ENCODE measurements around the gene COG7.
"Not testable (repeated sequence)": the region's sequence is repeated elsewhere in the genome, so short reads cannot be mapped to it uniquely, and the experiment has no call there.

COG7 gene

GRCh38 chr16:23452221-23452571 is 793 bp downstream of the COG7 start:
- POLR2A ChIA-PET = no interaction called here
- TF ChIP-seq ZNF707 (tag by site-specific recombination; IDR thresholded peaks at IDR 0.05) (no peak), ZBTB48 (tag by site-specific recombination; IDR thresholded peaks at IDR 0.05) (no peak), ZBTB6 (tag by site-specific recombination; IDR thresholded peaks at IDR 0.05) (peak; percentile 12; the same call in 1 of the 2 replicates), ZNF660 (tag by site-specific recombination; IDR thresholded peaks at IDR 0.05) (no peak)

GRCh38 chr16:23448392-23448791 is 4.6 kb downstream of the COG7 start:
- POLR2A ChIA-PET = interaction anchor here (1.2 kb wide), 1 partner anchor 12 kb away, joined by 3 read pairs; no protein-coding TSS in a partner anchor
- Histone ChIP-seq H3K27ac (ENCODE audit: extremely low read depth, low read depth, low read length) (no peak overlapping the region), H3K4me3 (ENCODE audit: low read depth, low read length) (no peak overlapping the region), H3K4me1 (ENCODE audit: control insufficient read depth, insufficient read depth, low read length) (0 out of 2 replicates have a peak, but pooled peaks cover 3% of the 10 kb centered on the region), H3K9me3 (ENCODE audit: control insufficient read depth, insufficient read depth, low read depth, low read length) (no peaks in the 10 kb centered on the region), H3K36me3 (ENCODE audit: control insufficient read depth in 2 of 2, insufficient read depth in 1 of 2, low read length in 2 of 2) (peaks cover 12 to 19% of the 10 kb centered on the region in 2 experiments; a peak in 2 of 3 replicates)
- TF ChIP-seq HIC1 (tag by site-specific recombination; IDR thresholded peaks at IDR 0.05) (no peak), ZNF600 (tag by site-specific recombination; IDR thresholded peaks at IDR 0.05) (peak; percentile 90), ZNF146 (tag by site-specific recombination; IDR thresholded peaks at IDR 0.05) (no peak)
- CTCF ChIA-PET = interaction anchor here (1.0 to 2.3 kb wide), 2 partner anchors 14 to 267 kb away, joined by 4 to 20 read pairs; no protein-coding TSS in a partner anchor

More at GRCh38 chr16:23452221-23452571, 793 bp downstream of the COG7 start:
- CTCF ChIA-PET = interaction anchor here (1.2 to 3.5 kb wide), 2 partner anchors 13 to 17 kb away, joined by 3 to 18 read pairs; no protein-coding TSS in a partner anchor
- H3K36me3 ChIP-seq (ENCODE audit: control insufficient read depth in 2 of 2, insufficient read depth in 1 of 2, low read length in 2 of 2) = no peaks in the 10 kb centered on the region; a peak in 1 of 3 replicates
- 0 out of 2 replicates have a peak, but pooled peaks cover 3% of the 10 kb centered on the region for H3K4me1 ChIP-seq (ENCODE audit: control insufficient read depth, insufficient read depth, low read length)
- peak overlapping the region; percentile 83 for H3K4me3 ChIP-seq (ENCODE audit: low read depth, low read length)
- H3K9me3 ChIP-seq (ENCODE audit: control insufficient read depth, insufficient read depth, low read depth, low read length) = no peaks in the 10 kb centered on the region
- no peak overlapping the region for H3K27ac ChIP-seq (ENCODE audit: extremely low read depth, low read depth, low read length)

- peaks cover 22 to 58% of the 10 kb centered on the region in 2 experiments for H3K36me3 ChIP-seq (ENCODE audit: control insufficient read depth in 2 of 2, insufficient read depth in 1 of 2, low read length in 2 of 2)
- POLR2A ChIA-PET = not testable (repeated sequence)
These were observed 15.4 kb downstream of the COG7 start for GRCh38 chr16:23437542-23437941.

GRCh38 chr16:23436951-23437350 is 16.0 kb downstream of the COG7 start:
- Histone ChIP-seq H3K9me3 (ENCODE audit: control insufficient read depth, insufficient read depth, low read depth, low read length) (no peaks in the 10 kb centered on the region), H3K36me3 (ENCODE audit: control insufficient read depth in 2 of 2, insufficient read depth in 1 of 2, low read length in 2 of 2) (peaks cover 22 to 59% of the 10 kb centered on the region in 2 experiments), H3K27ac (ENCODE audit: extremely low read depth, low read depth, low read length) (no peak overlapping the region), H3K4me1 (ENCODE audit: control insufficient read depth, insufficient read depth, low read length) (no peaks in the 10 kb centered on the region), H3K4me3 (ENCODE audit: low read depth, low read length) (no peak overlapping the region)
- CTCF ChIA-PET = interaction anchor here (0.5 to 6.3 kb wide), 11 partner anchors 9 to 539 kb away, joined by 3 to 174 read pairs (median 10); partner anchors contain the start of gene SCNN1G
- POLR2A ChIA-PET = no interaction called here
- no peak for TF ChIP-seq ZNF488 (tag by site-specific recombination; IDR thresholded peaks at IDR 0.05)
- TF ChIP-seq ZNF621 (tag by site-specific recombination; IDR thresholded peaks at IDR 0.05) = no peak
- no peak for TF ChIP-seq OSR2 (tag by site-specific recombination; IDR thresholded peaks at IDR 0.05)
- TF ChIP-seq ZNF169 (tag by site-specific recombination; IDR thresholded peaks at IDR 0.05) = no peak
- TF ChIP-seq ZNF155 (tag by site-specific recombination; IDR thresholded peaks at IDR 0.05) = no peak
- TF ChIP-seq ZNF561 (tag by site-specific recombination; IDR thresholded peaks at IDR 0.05; ENCODE audit: borderline replicate concordance) = no peak
- TF ChIP-seq ZNF585B (tag by site-specific recombination; IDR thresholded peaks at IDR 0.05) = no peak
- no peak for TF ChIP-seq GLI4 (tag by site-specific recombination; IDR thresholded peaks at IDR 0.05)
- TF ChIP-seq ZFP69B (tag by site-specific recombination; IDR thresholded peaks at IDR 0.05) = no peak
- TF ChIP-seq RBAK (tag by site-specific recombination; IDR thresholded peaks at IDR 0.05) = no peak

More at GRCh38 chr16:23437542-23437941, 15.4 kb downstream of the COG7 start:
- CTCF ChIA-PET = interaction anchor here (0.6 to 6.3 kb wide), 5 partner anchors 8 to 254 kb away, joined by 3 to 174 read pairs (median 32); partner anchors contain the start of gene SCNN1G
- H3K9me3 ChIP-seq (ENCODE audit: control insufficient read depth, insufficient read depth, low read depth, low read length); H3K27ac ChIP-seq (ENCODE audit: extremely low read depth, low read depth, low read length); H3K4me1 ChIP-seq (ENCODE audit: control insufficient read depth, insufficient read depth, low read length); H3K4me3 ChIP-seq (ENCODE audit: low read depth, low read length): not testable (repeated sequence)
